Measurements from ENCODE around the gene ENAM. TPM values are rescaled to one million over a fixed set of nuclear protein-coding genes. Genes with fewer than 3 reads are reported as not detected.

ENAM gene
- total and polyA plus RNA-seq, 2 of the 8 experiments (the other 6 are each of a cell fraction or from before 2014, with no cell fraction given): not detected

- Histone ChIP-seq H2BK5ac (ENCODE audit: low read depth, low read length) (no peak overlapping the region), H3K79me2 (ENCODE audit: control insufficient read depth in 1 of 2, insufficient read depth in 2 of 2, low read length in 2 of 2) (no peaks in the 10 kb centered on the region), H3K4me2 (ENCODE audit: insufficient read depth in 1 of 2, low read depth in 2 of 2, low read length in 2 of 2) (no peak overlapping the region), H3K14ac (ENCODE audit: insufficient read length) (no peak overlapping the region), H2AK5ac (ENCODE audit: low read depth, low read length) (no peak overlapping the region), H3K56ac (replicated peaks; ENCODE audit: insufficient read length, low read depth, low read length) (no peak overlapping the region), H3K18ac (ENCODE audit: extremely low read depth, low read length) (no peak overlapping the region), H3K27me3 (replicated peaks in 1 of 4; ENCODE audit: control insufficient read depth in 3 of 4, extremely low read depth in 1 of 4, insufficient read depth in 3 of 4, low read length in 3 of 4) (no peaks in the 10 kb centered on the region), H2BK12ac (ENCODE audit: low read depth, low read length) (no peak overlapping the region), H3K23me2 (ENCODE audit: low read depth, low read length) (no peaks in the 10 kb centered on the region; the same call in 1 of the 2 replicates), H3K9ac (replicated peaks in 1 of 4; ENCODE audit: extremely low read depth in 1 of 4, low read depth in 3 of 4, low read length in 3 of 4) (no peak overlapping the region), H2BK120ac (replicated peaks; ENCODE audit: low read depth, low read length) (no peak overlapping the region), H3K9me3 (ENCODE audit: insufficient read depth in 2 of 2, low read depth in 1 of 2, low read length in 1 of 2) (no peaks in the 10 kb centered on the region), H2AFZ (ENCODE audit: low read length) (no peak overlapping the region), H4K91ac (replicated peaks; ENCODE audit: insufficient read length, low read length) (no peak overlapping the region), H3K4me3 (ENCODE audit: extremely low read depth in 1 of 4, insufficient read depth in 2 of 4, low read depth in 3 of 4, low read length in 4 of 4) (no peak overlapping the region), H3K27ac (ENCODE audit: low read depth, low read length) (no peak overlapping the region), H3K4me1 (replicated peaks in 1 of 4; ENCODE audit: control insufficient read depth in 3 of 4, insufficient read depth in 4 of 4, low read length in 3 of 4) (no peaks in the 10 kb centered on the region), H4K5ac (ENCODE audit: insufficient read length, low read depth, low read length) (no peak overlapping the region), H3K4ac (replicated peaks; ENCODE audit: insufficient read length, low read depth, low read length) (no peak overlapping the region), H2BK20ac (ENCODE audit: low read length) (no peak overlapping the region), H4K8ac (ENCODE audit: extremely low read depth, insufficient read depth, low read length) (no peak overlapping the region), H2BK15ac (ENCODE audit: low read length) (no peak overlapping the region), H3K79me1 (ENCODE audit: low read depth, low read length) (no peaks in the 10 kb centered on the region), H3K36me3 (ENCODE audit: control insufficient read depth in 2 of 4, insufficient read depth in 4 of 4, low read length in 3 of 4) (no peaks in the 10 kb centered on the region), H4K20me1 (replicated peaks in 1 of 2; ENCODE audit: control insufficient read depth in 1 of 2, insufficient read depth in 2 of 2, low read length in 2 of 2) (no peaks in the 10 kb centered on the region), H3K23ac (ENCODE audit: insufficient read length) (no peak overlapping the region)
- DNase-seq (ENCODE audit: low read depth in 1 of 2, low spot score in 2 of 2) (no peak), FAIRE-seq (no peak)
- CTCF ChIA-PET (ENCODE audit: partially characterized antibody): interaction anchor here (0.6 to 1.7 kb wide), 8 partner anchors 10 to 630 kb away, joined by 3 to 6 read pairs (median 3); no protein-coding TSS in a partner anchor
- POLR2A ChIA-PET (ENCODE audit: partially characterized antibody): no interaction called here
- 97% methylated on average over 3 of the region's 3 CpGs; no CpG with 5 or more reads in 1 of the 2 experiments for whole genome bisulfite sequencing, 2 experiments (ENCODE audit: extremely low coverage in 1 of 2, insufficient coverage in 1 of 2, insufficient read length in 1 of 2, insufficient replicate concordance in 2 of 2, low coverage in 1 of 2, low lambda C conversion rate in 2 of 2, missing lambda C conversion rate in 1 of 2)
- no peak for TF ChIP-seq KDM4A (IDR thresholded peaks at IDR 0.05; ENCODE audit: low read depth, low read length, severe bottlenecking)
- no peak for TF ChIP-seq E2F6 (IDR thresholded peaks at IDR 0.05)
- TF ChIP-seq EZH2 (IDR thresholded peaks at IDR 0.05; ENCODE audit: low read depth, low read length, severe bottlenecking): no peak
- no peak for TF ChIP-seq SRF (IDR thresholded peaks at IDR 0.05; ENCODE audit: low read depth, low read length)
- TF ChIP-seq PHF8 (conservative IDR thresholded peaks at IDR 0.05; ENCODE audit: low read depth, low read length): no peak
- TF ChIP-seq TEAD4 (IDR thresholded peaks at IDR 0.05; ENCODE audit: low read depth, low read length): no peak
- TF ChIP-seq RNF2 (IDR thresholded peaks at IDR 0.05; ENCODE audit: borderline replicate concordance, low read depth, low read length, missing control alignments, poor library complexity, severe bottlenecking): no peak
- no peak for TF ChIP-seq SIX5 (IDR thresholded peaks at IDR 0.05; ENCODE audit: low read depth, low read length)
- no peak for TF ChIP-seq CHD2 (IDR thresholded peaks at IDR 0.05; ENCODE audit: low read length)
- TF ChIP-seq MAFK (IDR thresholded peaks at IDR 0.05; ENCODE audit: low read depth, low read length): no peak
- TF ChIP-seq EP300 (IDR thresholded peaks at IDR 0.05; ENCODE audit: borderline replicate concordance in 1 of 2, low read depth in 2 of 2, low read length in 2 of 2): no peak
- TF ChIP-seq SP2 (IDR thresholded peaks at IDR 0.05; ENCODE audit: low read length): no peak
- TF ChIP-seq CTBP2 (IDR thresholded peaks at IDR 0.05; ENCODE audit: borderline replicate concordance, insufficient read depth, insufficient read length, low read length): no peak
Observed at GRCh38 chr4:70600305-70600704, 28.2 kb upstream of the ENAM start.

Data from H1 (cell line).